Gastrocnemius medialis (tissue), 4 donors: ENCODE data around the gene IQCE. TPM values are rescaled to one million over a fixed set of nuclear protein-coding genes. Genes with fewer than 3 reads are reported as not detected.

ENCODE experiments used
- ATAC-seq, 2 donors: fragments of 150-250 bp; one replicate each; pipeline ENCODE4 v1.9.1; 2016
- DNase-seq, 2 donors: peaks; one replicate each; pipeline ENCODE4 v3.0.0-alpha.2; 2019
- H3K27ac ChIP-seq, 4 donors: fragments of 200-600 bp; sonication (generic); 1 replicate in 1 of 4; 2 replicates in 3 of 4; pipeline ENCODE4 v1.5.1; 2016 to 2018; ENCODE audit warnings: mild to moderate bottlenecking in 2 of 4, moderate library complexity in 1 of 4
- H3K27me3 ChIP-seq, 3 donors: fragments of 200-600 bp; sonication (generic) in 2 of 3; 1 replicate in 1 of 3; 2 replicates in 2 of 3; pipeline versions ENCODE4 v1.5.1 to v1.6.0; 2016 to 2019; ENCODE audit warnings: mild to moderate bottlenecking in 1 of 3, moderate library complexity in 1 of 3
- H3K36me3 ChIP-seq, 2 donors: fragments of 200-600 bp; sonication (generic) in 1 of 2; one replicate each; pipeline ENCODE4 v1.5.1; 2017 to 2018
- H3K4me1 ChIP-seq, 2 donors: fragments of 200-600 bp; sonication (generic) in 1 of 2; one replicate each; pipeline ENCODE4 v1.5.1; 2016 to 2017; ENCODE audit warnings: mild to moderate bottlenecking in 2 of 2
- H3K4me3 ChIP-seq, 4 donors: fragments of 200-600 bp; sonication (generic) in 3 of 4; 1 replicate in 1 of 4; 2 replicates in 3 of 4; pipeline ENCODE4 v1.5.1; 2016 to 2019; ENCODE audit warnings: mild to moderate bottlenecking in 2 of 4
- H3K9me3 ChIP-seq, 3 donors: fragments of 200-600 bp; sonication (generic) in 2 of 3; 1 replicate in 1 of 3; 2 replicates in 2 of 3; pipeline ENCODE4 v1.5.1; 2016 to 2019
- CTCF ChIP-seq, 5 experiments: fragments of 450-650 bp in 3 of 5; fragments of 200-600 bp in 2 of 5; sonication (generic) in 2 of 5; IDR thresholded peaks in 4 of 5; conservative IDR thresholded peaks in 1 of 5; 1 replicate in 4 of 5; 2 replicates in 1 of 5; pipeline ENCODE4 v1.5.1; 2016 to 2019; ENCODE audit warnings: antibody characterized with exemption in 5 of 5, mild to moderate bottlenecking in 3 of 5, moderate library complexity in 3 of 5
- POLR2A ChIP-seq, 2 donors: fragments of 450-650 bp; IDR thresholded peaks; one replicate each; pipeline ENCODE4 v1.6.1; 2017; ENCODE audit warnings: antibody characterized with exemption in 2 of 2, mild to moderate bottlenecking in 2 of 2, moderate library complexity in 2 of 2
- in situ Hi-C, 4 donors: fragments of 200-750 bp; cut with MboI; loops; one replicate each; pipeline versions ENCODE4 v1.15.0 to v1.8.0; 2017; ENCODE audit warnings: low sequenced_read_pairs in 4 of 4
- intact Hi-C: fragments of 100-400 bp; cut with DNase I; formaldehyde crosslinking; loops from one replicate; pipeline ENCODE4 v1.15.1; 2023; ENCODE audit warnings: low total_unique reads
- total RNA-seq, 4 donors: library from RNA; depleted of rRNA; stranded (reverse); fragments of >200 nt; gene quantifications; one replicate each; pipeline versions ENCODE4 v1.1.0 to v1.2.3, GENCODE V29; 2016

Gene IQCE
- total RNA-seq, 4 donors from 2014 or later = 6.3 to 11.5 (median 8.8) TPM

- no peak overlapping the region for H3K4me3 ChIP-seq
- ATAC-seq (no peak), DNase-seq (no peak)
- no peaks in the 10 kb centered on the region for H3K9me3 ChIP-seq
- H3K36me3 ChIP-seq = no peaks in the 10 kb centered on the region
- no peak overlapping the region for H3K27ac ChIP-seq
- no peaks in the 10 kb centered on the region for H3K27me3 ChIP-seq
- in situ Hi-C loops = no loop called here
- intact Hi-C loops = no loop called here
- H3K4me1 ChIP-seq = peaks cover 21 to 36% of the 10 kb centered on the region in 2 donors
- TF ChIP-seq CTCF (IDR thresholded peaks at IDR 0.05 in 4 of 5, conservative IDR thresholded peaks at IDR 0.05 in 1 of 5) (no peak), POLR2A (IDR thresholded peaks at IDR 0.05) (no peak)
These were observed 52.6 kb downstream of the IQCE start for GRCh38 chr7:2611401-2611800.

GRCh38 chr7:2611922-2612321 lies 53.1 kb downstream of the IQCE start:
- intact Hi-C loops (no loop called here), in situ Hi-C loops (no loop called here)
- no peaks in the 10 kb centered on the region for H3K9me3 ChIP-seq
- TF ChIP-seq POLR2A (IDR thresholded peaks at IDR 0.05) = no peak
- no peak for TF ChIP-seq CTCF (IDR thresholded peaks at IDR 0.05 in 4 of 5, conservative IDR thresholded peaks at IDR 0.05 in 1 of 5)
- H3K27me3 ChIP-seq = no peaks in the 10 kb centered on the region
- H3K36me3 ChIP-seq = no peaks in the 10 kb centered on the region
- H3K27ac ChIP-seq = no peak overlapping the region
- H3K4me1 ChIP-seq = peaks cover 21 to 31% of the 10 kb centered on the region in 2 donors
- DNase-seq = no peak
- ATAC-seq = no peak
- no peak overlapping the region for H3K4me3 ChIP-seq

- Histone ChIP-seq H3K27me3 (no peaks in the 10 kb centered on the region), H3K27ac (peak overlapping the region in 3 of 4 donors; percentile 87 to 94 (median 88)), H3K4me3 (no peak overlapping the region), H3K36me3 (no peaks in the 10 kb centered on the region), H3K9me3 (no peaks in the 10 kb centered on the region), H3K4me1 (peaks cover 21 to 28% of the 10 kb centered on the region in 2 donors)
- ATAC-seq (no peak), DNase-seq (no peak)
- TF ChIP-seq CTCF (IDR thresholded peaks at IDR 0.05 in 4 of 5, conservative IDR thresholded peaks at IDR 0.05 in 1 of 5) (no peak), POLR2A (IDR thresholded peaks at IDR 0.05) (no peak)
- in situ Hi-C loops = no loop called here
- intact Hi-C loops = no loop called here
These were observed 53.8 kb downstream of the IQCE start for GRCh38 chr7:2612445-2613097.

GRCh38 chr7:2613098-2613930 lies 54.5 kb downstream of the IQCE start:
- peak overlapping the region; percentile 11 to 32 (median 22) for H3K4me3 ChIP-seq
- intact Hi-C loops = no loop called here
- DNase-seq = peak in 1 of 2 donors; percentile 72

More at GRCh38 chr7:2613098-2613930, 54.5 kb downstream of the IQCE start:
- peak overlapping the region; percentile 75 to 94 (median 88) for H3K27ac ChIP-seq
- no peaks in the 10 kb centered on the region for H3K9me3 ChIP-seq
- in situ Hi-C loops = no loop called here
- TF ChIP-seq POLR2A (IDR thresholded peaks at IDR 0.05) = no peak
- no peak for TF ChIP-seq CTCF (IDR thresholded peaks at IDR 0.05 in 4 of 5, conservative IDR thresholded peaks at IDR 0.05 in 1 of 5)
- H3K36me3 ChIP-seq = no peaks in the 10 kb centered on the region
- peaks cover 21% of the 10 kb centered on the region in 2 donors for H3K4me1 ChIP-seq
- no peaks in the 10 kb centered on the region for H3K27me3 ChIP-seq
- peak; percentile 11 to 60 for ATAC-seq
